ENCODE results near the gene C16orf74.

The C16orf74 gene
- total RNA-seq: 7.5 reads per million, percentile 26 among the genes with 10 or more reads in this experiment

- no peak for DNase-seq
These were observed at the start of gene C16orf74 for GRCh38 chr16:85750827-85751697. TSS of gene C16orf74 (minus strand) at chr16:85751096. CDS start at chr16:85735217, 15,879 bp downstream.

- DNase-seq: no peak
These were observed 49.4 kb upstream of the C16orf74 start for GRCh38 chr16:85800321-85800669.

- peak; percentile 92 for DNase-seq
These were observed 48.8 kb upstream of the C16orf74 start, which contains the start of the genes COX4I1 and EMC8 for GRCh38 chr16:85799497-85800320. TSS of gene COX4I1 (plus strand) at chr16:85799695. CDS start at chr16:85801206, 1,511 bp downstream. TSS of gene EMC8 (minus strand) at chr16:85799544. CDS start at chr16:85799295, 249 bp downstream.

GRCh38 chr16:85798901-85799496 is 48.1 kb upstream of the C16orf74 start:
- peak; percentile 14 for DNase-seq

GRCh38 chr16:85798283-85798776 is 47.4 kb upstream of the C16orf74 start:
- DNase-seq: no peak

- no peak for DNase-seq
These were observed 45.7 kb upstream of the C16orf74 start for GRCh38 chr16:85796599-85796998.

- DNase-seq: no peak
These were observed 45.3 kb upstream of the C16orf74 start for GRCh38 chr16:85796152-85796551.

GRCh38 chr16:85794696-85795095 is 43.8 kb upstream of the C16orf74 start:
- DNase-seq: no peak

- no peak for DNase-seq
These were observed 42.9 kb upstream of the C16orf74 start for GRCh38 chr16:85793662-85794298.

GRCh38 chr16:85789773-85790172 is 38.9 kb upstream of the C16orf74 start:
- no peak for DNase-seq

GRCh38 chr16:85788819-85789218 is 37.9 kb upstream of the C16orf74 start:
- DNase-seq: no peak

GRCh38 chr16:85785927-85786326 is 35.0 kb upstream of the C16orf74 start:
- DNase-seq: no peak

- DNase-seq: no peak
These were observed 33.9 kb upstream of the C16orf74 start for GRCh38 chr16:85784813-85785212.

- no peak for DNase-seq
These were observed 32.5 kb upstream of the C16orf74 start for GRCh38 chr16:85783441-85783840.

- DNase-seq: no peak
These were observed 31.6 kb upstream of the C16orf74 start for GRCh38 chr16:85782451-85782850.

GRCh38 chr16:85781695-85782370 is 30.9 kb upstream of the C16orf74 start:
- DNase-seq: no peak

GRCh38 chr16:85781156-85781555 is 30.3 kb upstream of the C16orf74 start:
- DNase-seq: no peak

- no peak for DNase-seq
These were observed 29.4 kb upstream of the C16orf74 start for GRCh38 chr16:85780281-85780680.

- DNase-seq: no peak
These were observed 28.0 kb upstream of the C16orf74 start for GRCh38 chr16:85778873-85779272.

GRCh38 chr16:85777583-85778310 is 26.9 kb upstream of the C16orf74 start:
- no peak for DNase-seq

GRCh38 chr16:85774811-85775210 is 23.9 kb upstream of the C16orf74 start:
- DNase-seq: no peak

All from effector CD4-positive, alpha-beta T cell (primary cell).